Epidermal melanocyte (primary cell): ENCODE results near the gene TWIST2.

Source experiments
- DNase-seq: peaks from one replicate; pipeline ENCODE4 v3.0.0; 2011; ENCODE audit warnings: low spot score; ENCODE audit not compliant: insufficient read length

TWIST2 gene

GRCh38 chr2:238847841-238848690 lies at the start of gene TWIST2:
TSS of gene TWIST2 (plus strand) at chr2:238848085. CDS start at chr2:238848216, 131 bp downstream.
- DNase-seq, result peak; percentile 81

DNA sequence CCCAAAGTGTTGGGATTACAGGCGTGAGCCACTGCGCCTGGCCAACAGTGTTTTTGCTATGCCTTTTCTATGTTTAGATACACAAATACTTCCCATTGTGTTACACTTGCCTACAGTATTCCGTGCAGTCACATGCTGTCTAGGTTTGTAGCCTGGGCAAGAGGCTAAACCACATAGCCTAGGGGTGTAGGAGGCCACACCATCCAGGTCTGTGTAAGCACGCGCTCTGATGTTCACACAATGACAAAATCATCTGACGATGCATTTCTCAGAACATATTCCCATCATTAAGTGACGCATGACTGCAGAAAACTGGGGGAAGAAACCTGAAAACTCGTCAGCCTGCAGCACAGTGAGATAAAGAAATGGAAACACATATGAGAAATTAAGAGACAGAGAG lies 46.1 kb upstream of the TWIST2 start:
- DNase-seq, result no peak

DNA sequence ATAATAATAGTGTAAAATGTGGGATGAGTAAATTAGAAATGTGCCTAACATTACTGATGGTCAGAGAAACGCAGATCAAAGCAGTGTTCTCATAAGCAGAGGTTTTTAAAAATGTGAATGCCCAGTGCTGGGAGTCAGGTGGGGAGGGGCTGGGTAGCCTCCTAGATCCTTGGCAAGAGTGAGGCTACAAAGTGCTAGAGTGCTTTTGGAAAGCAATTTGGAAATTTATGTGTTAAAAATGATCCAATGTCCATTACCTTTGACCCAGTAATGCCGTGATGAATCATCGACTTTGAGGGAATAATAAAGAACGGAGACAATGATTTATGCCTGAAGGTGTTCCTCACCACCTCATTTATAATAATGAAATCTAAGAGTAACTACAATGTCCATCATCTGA lies 44.9 kb upstream of the TWIST2 start:
- no peak for DNase-seq

- DNase-seq, result no peak
Observed at GRCh38 chr2:238803996-238804870, 43.7 kb upstream of the TWIST2 start.

- no peak for DNase-seq
Observed at GRCh38 chr2:238808761-238809160, 39.1 kb upstream of the TWIST2 start.

DNA sequence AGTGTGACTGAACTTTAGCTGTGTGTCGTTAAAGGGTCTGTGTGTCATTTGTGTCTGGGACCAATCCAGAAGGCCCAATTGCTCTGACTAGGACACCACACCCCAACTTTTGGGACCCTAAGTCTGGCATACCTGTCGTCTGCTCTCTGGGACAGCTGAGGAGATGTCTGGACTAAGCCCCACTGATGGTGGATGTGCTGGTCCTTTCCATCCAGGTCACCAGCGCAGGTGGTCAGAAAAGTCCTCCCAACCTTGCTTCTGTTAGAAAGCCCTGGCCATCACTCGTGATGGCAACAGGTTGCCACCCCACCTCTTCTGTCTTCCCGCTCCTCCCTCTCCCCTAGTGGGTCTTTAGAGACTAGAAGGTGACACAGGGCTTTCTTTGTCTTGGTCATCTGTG lies 37.6 kb upstream of the TWIST2 start:
- DNase-seq, result no peak

DNA sequence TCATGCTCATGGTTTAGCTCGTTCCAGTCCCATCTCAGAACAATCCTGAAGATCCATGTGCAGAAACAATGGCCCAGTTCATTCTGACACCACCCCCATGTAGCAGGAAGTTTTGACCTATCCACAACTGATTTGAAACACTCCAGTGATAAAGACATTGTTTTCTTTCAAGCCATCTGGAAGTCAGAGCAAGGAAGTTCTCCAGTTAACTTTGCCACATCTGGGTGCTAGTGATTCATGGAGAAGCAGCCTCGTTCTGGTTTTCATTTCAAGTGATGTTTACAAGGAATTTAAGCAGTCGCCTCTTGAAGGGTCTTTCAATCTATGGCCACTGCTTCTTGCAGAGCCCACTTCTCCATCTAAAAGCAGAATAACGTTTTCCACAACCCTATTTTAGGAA lies 36.6 kb upstream of the TWIST2 start:
- DNase-seq, result no peak

DNA sequence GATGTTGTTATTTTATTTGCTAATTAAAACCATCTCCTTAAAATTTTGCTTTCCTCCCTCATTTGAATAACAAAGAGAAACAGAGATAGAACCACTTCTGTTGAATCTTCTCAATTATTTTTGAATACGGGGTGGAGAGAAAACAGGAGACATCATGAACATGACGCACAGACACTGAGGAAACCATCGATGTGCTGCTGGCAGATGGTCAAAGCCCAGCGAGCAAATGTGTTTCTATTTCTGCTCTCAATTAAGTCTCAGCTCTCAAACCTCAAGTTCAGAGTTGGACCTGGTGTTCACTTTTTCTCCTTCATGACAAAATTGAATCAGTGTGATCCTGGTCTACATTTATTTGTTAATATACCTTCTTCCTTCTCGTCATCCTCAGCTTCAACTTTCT lies 36.1 kb upstream of the TWIST2 start:
- no peak for DNase-seq

- no peak for DNase-seq
Observed at GRCh38 chr2:238813109-238813508, 34.8 kb upstream of the TWIST2 start.

GRCh38 chr2:238814815-238815214 lies 33.1 kb upstream of the TWIST2 start:
- no peak for DNase-seq

DNA sequence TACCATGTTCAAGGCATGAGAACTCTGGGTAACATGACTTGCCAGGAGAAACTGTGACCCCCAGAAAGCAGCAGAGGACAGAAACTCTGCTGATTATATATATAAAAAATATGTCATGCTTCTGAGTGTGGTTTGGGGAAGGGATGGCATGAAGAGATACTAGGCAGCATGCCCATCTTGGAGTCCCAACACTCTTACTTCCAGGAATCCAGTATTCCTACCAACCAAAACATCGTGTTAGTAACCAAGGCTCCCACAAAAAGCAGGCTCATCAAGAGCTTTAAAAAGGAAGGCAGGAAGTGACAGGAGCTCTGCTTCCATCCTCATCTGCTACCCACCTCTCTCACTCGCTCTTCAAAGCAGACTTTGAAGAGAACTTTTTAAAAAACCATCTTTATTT lies 31.6 kb upstream of the TWIST2 start:
- DNase-seq, result no peak

DNA sequence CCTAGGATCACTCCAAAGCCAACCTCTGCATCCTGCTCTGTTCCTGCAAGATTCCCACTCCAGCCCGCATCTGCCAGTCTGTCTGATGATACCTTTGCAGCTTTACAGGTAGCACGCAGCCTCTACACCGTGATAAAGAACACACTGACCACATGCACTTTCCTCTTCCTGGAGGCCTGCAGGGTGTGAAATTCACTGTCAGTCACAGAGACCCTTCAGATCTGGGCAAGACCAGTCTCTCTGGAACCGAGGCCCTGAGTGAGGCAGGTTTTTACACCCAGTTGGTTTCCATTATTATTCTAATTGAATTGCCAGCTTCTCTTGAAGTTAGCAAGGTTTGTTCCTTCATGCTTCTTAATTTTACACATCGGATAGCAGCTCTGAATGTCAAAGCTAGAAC lies 30.5 kb upstream of the TWIST2 start:
- DNase-seq, result no peak

GRCh38 chr2:238817891-238818290 lies 30.0 kb upstream of the TWIST2 start:
- no peak for DNase-seq

- DNase-seq, result no peak
Observed at GRCh38 chr2:238818561-238818960, 29.3 kb upstream of the TWIST2 start.

- DNase-seq, result no peak
Observed at GRCh38 chr2:238820197-238820596, 27.7 kb upstream of the TWIST2 start.

GRCh38 chr2:238820916-238821315 lies 27.0 kb upstream of the TWIST2 start:
- no peak for DNase-seq

DNA sequence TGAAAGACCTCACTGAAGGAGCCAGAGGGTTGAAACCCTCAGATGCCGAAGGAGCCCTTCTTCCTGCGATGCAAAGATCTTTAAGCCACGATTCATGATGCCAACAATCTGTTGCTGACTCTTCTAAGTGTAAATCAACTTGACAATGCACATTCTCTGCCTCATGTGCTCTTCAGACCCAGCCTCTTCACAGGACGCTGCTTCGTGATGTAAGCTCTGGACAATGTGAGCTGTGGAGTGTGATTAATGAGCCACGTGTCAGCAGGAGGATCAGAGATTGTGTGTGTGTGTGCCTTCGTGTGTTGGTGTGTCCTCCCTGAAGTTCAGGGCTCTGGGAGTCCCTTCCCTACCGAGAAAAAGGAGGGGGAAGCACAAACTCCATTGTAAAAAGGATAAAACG lies 26.5 kb upstream of the TWIST2 start:
- no peak for DNase-seq

GRCh38 chr2:238821944-238822670 lies 25.8 kb upstream of the TWIST2 start:
- no peak for DNase-seq

GRCh38 chr2:238822955-238823354 lies 24.9 kb upstream of the TWIST2 start:
- no peak for DNase-seq

DNA sequence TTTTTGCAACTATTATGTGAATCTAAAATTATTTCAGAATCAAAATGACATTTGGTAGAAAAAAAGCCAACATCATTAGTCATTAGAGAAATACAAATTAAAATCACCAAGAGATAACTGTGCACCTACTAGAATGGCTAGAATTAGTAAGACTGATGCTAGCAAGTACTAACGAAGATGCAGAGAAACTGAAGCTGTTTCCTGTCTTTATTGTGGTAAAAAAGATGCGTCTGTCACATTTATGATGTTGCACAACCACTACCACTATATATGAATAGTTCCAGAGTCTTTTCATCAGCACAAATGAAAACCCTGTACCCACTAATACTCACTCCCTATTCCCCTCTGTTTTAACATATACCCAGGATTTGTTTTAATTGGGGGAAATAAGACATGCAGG lies 16.7 kb upstream of the TWIST2 start:
- no peak for DNase-seq

DNA sequence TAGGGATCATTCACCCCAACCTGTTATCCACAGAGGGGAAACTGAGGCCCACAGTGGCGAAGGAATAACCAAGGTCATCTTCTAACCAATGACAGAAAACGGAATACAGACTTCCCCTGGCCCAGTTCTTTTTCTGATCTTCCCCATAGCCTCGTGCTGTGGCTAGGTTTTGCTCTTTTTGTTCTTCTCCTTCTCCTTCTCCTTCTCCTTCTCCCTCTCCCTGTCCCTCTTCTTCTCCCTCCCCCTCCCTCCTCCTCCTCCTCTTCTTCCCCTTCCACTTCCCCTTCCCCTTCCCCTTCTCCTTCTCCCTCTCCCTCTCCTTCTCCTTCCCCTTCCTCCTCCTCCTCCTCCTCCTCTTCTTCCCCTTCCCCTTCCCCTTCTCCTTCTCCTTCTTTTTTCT lies 12.9 kb upstream of the TWIST2 start:
- DNase-seq, result no peak
